Astrocyte of the cerebellum (primary cell): ENCODE data around the gene PRR9.

ENCODE experiments used
- DNase-seq: peaks from one replicate; pipeline ENCODE4 v3.0.0-alpha.2; 2011; ENCODE audit warnings: low read depth
- H3K4me3 ChIP-seq: 2 replicates; pipeline ENCODE4 v1.5.1; 2011; ENCODE audit warnings: mild to moderate bottlenecking, low read depth, low read length, moderate library complexity
- in situ Hi-C: cut with HindIII; loops from 2 replicates; pipeline ENCODE4 v1.10.0; 2017; ENCODE audit warnings: low sequenced_read_pairs
- TF ChIP-seq, protein P1 (sequence below): IDR thresholded peaks from 2 replicates; pipeline ENCODE4 v1.5.1; 2012; ENCODE audit warnings: low read length, low read depth, moderate library complexity, mild to moderate bottlenecking; ENCODE audit errors: missing control alignments

PRR9 gene

GRCh38 chr1:153233448-153233847 is 16.1 kb downstream of the PRR9 start:
- DNase-seq, result no peak
- in situ Hi-C loops, result no loop called here
- no peak overlapping the region for H3K4me3 ChIP-seq
- TF ChIP-seq, protein P1, sequence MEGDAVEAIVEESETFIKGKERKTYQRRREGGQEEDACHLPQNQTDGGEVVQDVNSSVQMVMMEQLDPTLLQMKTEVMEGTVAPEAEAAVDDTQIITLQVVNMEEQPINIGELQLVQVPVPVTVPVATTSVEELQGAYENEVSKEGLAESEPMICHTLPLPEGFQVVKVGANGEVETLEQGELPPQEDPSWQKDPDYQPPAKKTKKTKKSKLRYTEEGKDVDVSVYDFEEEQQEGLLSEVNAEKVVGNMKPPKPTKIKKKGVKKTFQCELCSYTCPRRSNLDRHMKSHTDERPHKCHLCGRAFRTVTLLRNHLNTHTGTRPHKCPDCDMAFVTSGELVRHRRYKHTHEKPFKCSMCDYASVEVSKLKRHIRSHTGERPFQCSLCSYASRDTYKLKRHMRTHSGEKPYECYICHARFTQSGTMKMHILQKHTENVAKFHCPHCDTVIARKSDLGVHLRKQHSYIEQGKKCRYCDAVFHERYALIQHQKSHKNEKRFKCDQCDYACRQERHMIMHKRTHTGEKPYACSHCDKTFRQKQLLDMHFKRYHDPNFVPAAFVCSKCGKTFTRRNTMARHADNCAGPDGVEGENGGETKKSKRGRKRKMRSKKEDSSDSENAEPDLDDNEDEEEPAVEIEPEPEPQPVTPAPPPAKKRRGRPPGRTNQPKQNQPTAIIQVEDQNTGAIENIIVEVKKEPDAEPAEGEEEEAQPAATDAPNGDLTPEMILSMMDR, result no peak

DNA sequence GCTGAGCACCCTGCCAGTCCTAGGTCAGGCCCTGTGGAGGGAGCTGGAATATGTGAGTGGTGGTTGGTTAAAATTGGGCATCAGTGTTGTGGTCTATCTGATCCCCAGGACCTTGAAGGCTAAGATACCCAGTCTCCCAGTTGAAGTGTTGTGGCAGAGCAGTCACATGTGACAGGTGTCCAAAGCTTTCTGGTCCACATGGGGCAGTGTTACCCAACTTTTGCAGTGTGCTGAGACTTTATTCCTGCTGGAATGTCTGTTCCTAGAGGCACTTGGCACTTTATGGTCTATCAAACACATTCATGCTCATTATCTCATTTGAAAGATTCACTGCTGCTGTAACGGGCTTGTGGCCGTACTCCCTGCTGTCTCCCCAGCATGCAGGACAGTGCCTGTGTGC is 21.1 kb downstream of the PRR9 start:
- no peak for DNase-seq
- H3K4me3 ChIP-seq, result no peak overlapping the region
- in situ Hi-C loops, result no loop called here
- TF ChIP-seq, protein P1, result no peak

GRCh38 chr1:153242160-153242559 is 24.8 kb downstream of the PRR9 start:
- TF ChIP-seq, protein P1, result no peak
- in situ Hi-C loops, result no loop called here
- no peak overlapping the region for H3K4me3 ChIP-seq

DNA sequence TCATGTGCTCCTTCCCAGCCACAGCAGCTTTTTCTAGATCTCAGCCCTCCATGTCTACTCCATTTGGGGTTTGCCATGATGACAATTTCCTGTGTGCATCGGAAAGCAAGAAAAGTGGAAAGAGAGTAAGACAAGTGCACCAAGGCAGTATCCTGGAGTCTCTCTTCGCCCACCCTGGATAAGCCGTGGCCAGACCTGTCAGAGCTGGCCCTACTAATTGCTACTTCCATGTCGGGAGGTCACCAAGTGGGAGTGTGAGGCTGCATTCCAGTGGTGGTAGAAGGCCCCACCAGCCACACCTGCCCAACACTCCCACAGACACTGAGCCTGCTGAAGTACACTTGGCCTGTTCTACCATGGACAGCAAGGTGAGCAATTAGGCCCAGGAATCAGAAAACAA is 28.1 kb downstream of the PRR9 start:
- in situ Hi-C loops, result no loop called here
- no peak for DNase-seq
- H3K4me3 ChIP-seq, result no peak overlapping the region
- TF ChIP-seq, protein P1, result no peak

More at GRCh38 chr1:153242160-153242559, 24.8 kb downstream of the PRR9 start:
- no peak for DNase-seq

- in situ Hi-C loops, result no loop called here
- no peak for DNase-seq
- no peak overlapping the region for H3K4me3 ChIP-seq
- TF ChIP-seq, protein P1, result no peak
Observed at GRCh38 chr1:153246018-153246417, 28.6 kb downstream of the PRR9 start.

DNA sequence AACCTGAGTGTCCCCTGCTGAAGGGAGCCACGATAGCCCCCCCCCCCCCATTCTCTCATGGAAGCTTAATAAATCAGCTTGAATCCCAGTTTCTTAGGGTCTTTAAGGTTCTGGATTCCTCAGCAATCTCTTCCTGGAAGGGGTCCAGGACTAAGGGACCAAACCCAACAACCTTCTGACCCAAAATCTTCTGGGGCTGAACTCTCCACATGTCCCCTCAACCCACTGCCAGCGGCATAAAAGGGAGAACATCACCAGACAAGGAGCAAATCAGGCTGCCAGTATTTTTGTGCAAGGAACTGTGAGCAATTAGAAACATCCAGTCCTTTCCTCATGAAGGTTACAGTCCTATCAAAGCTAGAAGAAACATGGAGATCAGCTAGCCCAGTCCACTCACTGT is 29.4 kb downstream of the PRR9 start:
- no peak for DNase-seq
- in situ Hi-C loops, result no loop called here
- no peak overlapping the region for H3K4me3 ChIP-seq
- TF ChIP-seq, protein P1, result no peak

DNA sequence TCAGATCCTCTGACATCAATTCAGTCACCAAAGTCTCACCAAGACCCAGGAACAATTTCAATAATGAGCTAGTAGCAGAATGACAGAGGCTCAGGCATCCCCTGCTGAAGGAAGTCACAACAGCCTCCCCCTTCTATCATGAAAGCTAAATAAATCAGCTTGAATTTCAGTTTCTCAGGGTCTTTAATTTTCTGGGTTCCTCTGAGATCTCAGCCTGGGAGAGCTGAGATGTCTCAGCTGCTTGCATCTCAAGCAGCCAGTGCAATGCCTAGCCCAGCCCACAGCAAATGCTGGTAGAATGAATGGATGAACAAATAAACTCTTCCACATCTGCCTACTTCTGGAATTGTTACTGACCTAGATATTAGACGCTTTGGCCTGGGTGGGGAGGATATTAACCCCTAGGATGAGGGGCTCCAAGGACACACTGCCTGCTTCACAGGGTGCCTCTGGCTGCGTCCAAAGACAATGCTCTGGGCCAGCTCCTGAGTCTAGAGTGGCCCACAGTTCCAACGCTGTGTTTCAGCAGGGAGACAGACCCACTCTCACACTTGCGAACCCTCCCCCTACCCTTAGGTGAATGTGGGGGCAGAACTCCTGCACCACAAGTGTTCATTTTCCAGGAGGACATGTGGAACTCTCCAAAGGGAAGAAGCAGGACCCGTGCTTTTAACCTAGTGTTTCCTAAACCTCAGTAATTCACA is 30.9 kb downstream of the PRR9 start:
- in situ Hi-C loops, result no loop called here

More for the DNA sequence above, 30.9 kb downstream of the PRR9 start:
- no peak overlapping the region for H3K4me3 ChIP-seq
- no peak for DNase-seq
- TF ChIP-seq, protein P1, result no peak
